Stimulated activated CD8-positive, alpha-beta memory T cell treated with anti-CD3 and anti-CD28 coated beads, Interleukin-7, amount 100 ng/mL, for 1 hour (primary cell): Measurements from ENCODE around the gene FCRL6.

ENCODE experiments used
- DNase-seq, 2 donors: peaks; one replicate each; pipeline ENCODE4 v3.0.0-alpha.2; 2020; ENCODE audit warnings: low read depth in 2 of 2

The FCRL6 gene

GRCh38 chr1:159835862-159836525, 33.8 kb downstream of the FCRL6 start:
- no peak for DNase-seq

GRCh38 chr1:159838715-159839114, 36.6 kb downstream of the FCRL6 start:
- DNase-seq: no peak

GRCh38 chr1:159839116-159839849, 37.1 kb downstream of the FCRL6 start:
- DNase-seq: no peak

GRCh38 chr1:159841749-159842148, 39.6 kb downstream of the FCRL6 start:
- DNase-seq: no peak

GRCh38 chr1:159843459-159843858, 41.3 kb downstream of the FCRL6 start:
- no peak for DNase-seq

GRCh38 chr1:159845751-159846629, 43.8 kb downstream of the FCRL6 start:
- no peak for DNase-seq

GRCh38 chr1:159847231-159847630, 45.1 kb downstream of the FCRL6 start:
- no peak for DNase-seq

GRCh38 chr1:159848326-159848725, 46.2 kb downstream of the FCRL6 start:
- no peak for DNase-seq

- no peak for DNase-seq
These were observed 47.6 kb downstream of the FCRL6 start for GRCh38 chr1:159849626-159850366.

- DNase-seq: no peak
These were observed 49.2 kb downstream of the FCRL6 start for GRCh38 chr1:159851407-159851806.

GRCh38 chr1:159853417-159854115, 51.4 kb downstream of the FCRL6 start:
- no peak for DNase-seq

GRCh38 chr1:159854116-159854692, 52.0 kb downstream of the FCRL6 start:
- DNase-seq: no peak

GRCh38 chr1:159854693-159855192, 52.6 kb downstream of the FCRL6 start:
- peak; percentile 47 to 48 for DNase-seq

GRCh38 chr1:159855709-159856108, 53.5 kb downstream of the FCRL6 start:
- DNase-seq: no peak

- no peak for DNase-seq
These were observed 54.4 kb downstream of the FCRL6 start for GRCh38 chr1:159856576-159856975.

- no peak for DNase-seq
These were observed 55.7 kb downstream of the FCRL6 start for GRCh38 chr1:159857889-159858288.

GRCh38 chr1:159859767-159860322, 57.7 kb downstream of the FCRL6 start:
- DNase-seq: no peak

- DNase-seq: no peak
These were observed 58.3 kb downstream of the FCRL6 start for GRCh38 chr1:159860456-159860855.

GRCh38 chr1:159861218-159861617, 59.1 kb downstream of the FCRL6 start:
- DNase-seq: no peak

GRCh38 chr1:159862031-159862430, 59.9 kb downstream of the FCRL6 start:
- no peak for DNase-seq
